GM18505 (cell line): ENCODE measurements around the gene GINM1.

Source experiments
- ATAC-seq: cut with Tn5 transposase; IDR thresholded peaks from one replicate; pipeline ENCODE4 v1.9.1; 2021; ENCODE audit not compliant: unreplicated experiment
- POLR2A ChIP-seq: IDR thresholded peaks from 4 replicates; pipeline ENCODE4 v1.6.1; 2011; ENCODE audit warnings: borderline replicate concordance; ENCODE audit not compliant: insufficient read depth, insufficient read length; ENCODE audit errors: extremely low read depth

The GINM1 gene

GRCh38 chr6:149563928-149564325, 2.2 kb upstream of the GINM1 start:
- ATAC-seq = no peak

GRCh38 chr6:149566410-149567193, 427 bp downstream of the GINM1 start:
- peak; percentile 15 for ATAC-seq
- peak; percentile 64 for TF ChIP-seq POLR2A

More at GRCh38 chr6:149563928-149564325, 2.2 kb upstream of the GINM1 start:
- TF ChIP-seq POLR2A = no peak

- no peak for ATAC-seq
- TF ChIP-seq POLR2A = peak; percentile 43
Measured at GRCh38 chr6:149567194-149567586, 1.0 kb downstream of the GINM1 start.

GRCh38 chr6:149567945-149568585, 1.9 kb downstream of the GINM1 start:
- TF ChIP-seq POLR2A = no peak
- ATAC-seq = no peak

- no peak for TF ChIP-seq POLR2A
- no peak for ATAC-seq
Measured at GRCh38 chr6:149580880-149581279, 14.7 kb downstream of the GINM1 start.

GRCh38 chr6:149581349-149581748, 15.2 kb downstream of the GINM1 start:
- ATAC-seq = no peak
- no peak for TF ChIP-seq POLR2A

GRCh38 chr6:149586149-149586548, 20.0 kb downstream of the GINM1 start:
- ATAC-seq = no peak

GRCh38 chr6:149592983-149593382, 26.8 kb downstream of the GINM1 start:
- no peak for TF ChIP-seq POLR2A
- ATAC-seq = no peak

More at GRCh38 chr6:149586149-149586548, 20.0 kb downstream of the GINM1 start:
- TF ChIP-seq POLR2A = no peak

GRCh38 chr6:149593408-149593807, 27.2 kb downstream of the GINM1 start:
- no peak for TF ChIP-seq POLR2A
- ATAC-seq = no peak

GRCh38 chr6:149600508-149600907, 34.3 kb downstream of the GINM1 start:
- ATAC-seq = no peak
- TF ChIP-seq POLR2A = no peak

- ATAC-seq = no peak
- TF ChIP-seq POLR2A = no peak
Measured at GRCh38 chr6:149608381-149608982, 42.3 kb downstream of the GINM1 start.

GRCh38 chr6:149614337-149614736, 48.2 kb downstream of the GINM1 start:
- TF ChIP-seq POLR2A = no peak
- ATAC-seq = no peak

- no peak for ATAC-seq
- TF ChIP-seq POLR2A = no peak
Measured at GRCh38 chr6:149615805-149616204, 49.6 kb downstream of the GINM1 start.

- no peak for ATAC-seq
- no peak for TF ChIP-seq POLR2A
Measured at GRCh38 chr6:149627672-149628071, 61.5 kb downstream of the GINM1 start.

- ATAC-seq = no peak
Measured at GRCh38 chr6:149628875-149629510, 62.8 kb downstream of the GINM1 start.

More at GRCh38 chr6:149628875-149629510, 62.8 kb downstream of the GINM1 start:
- no peak for TF ChIP-seq POLR2A
